ENCODE data around the gene SIGLEC7.

The SIGLEC7 gene

DNA sequence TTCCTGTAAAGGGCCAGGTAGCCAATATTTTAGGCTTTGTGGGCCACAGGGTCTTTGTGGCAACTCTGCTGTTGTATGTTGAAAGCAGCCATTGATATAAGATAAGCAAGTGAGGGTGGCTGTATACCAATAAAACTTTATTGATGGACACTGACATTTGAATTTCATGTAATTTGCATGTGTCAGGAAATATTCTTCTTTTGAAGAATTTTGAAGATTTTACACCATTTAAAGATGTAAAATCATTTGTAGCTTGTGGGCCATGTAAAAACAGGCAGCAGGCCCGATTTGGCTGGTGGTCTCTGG is 31.5 kb upstream of the SIGLEC7 start:
- Histone ChIP-seq H3K27ac (no peak overlapping the region), H3K4me1 (ENCODE audit: low read depth, poor library complexity, severe bottlenecking) (peaks cover 8% of the 10 kb centered on the region), H3K9ac (no peak overlapping the region), H2AFZ (ENCODE audit: low read depth) (no peak overlapping the region), H4K20me1 (ENCODE audit: insufficient read depth) (no peaks in the 10 kb centered on the region), H3K4me3 (IDR thresholded peaks at IDR 0.05; ENCODE audit: insufficient read depth, low read depth, low read length) (no peak overlapping the region), H3K36me3 (ENCODE audit: insufficient read depth) (no peaks in the 10 kb centered on the region), H3K27me3 (ENCODE audit: insufficient read depth, low read depth) (peaks cover 36% of the 10 kb centered on the region), H3K4me2 (no peak overlapping the region), H3K79me2 (ENCODE audit: insufficient read depth, low read depth) (peaks cover 13% of the 10 kb centered on the region)
- TF ChIP-seq, protein P1, sequence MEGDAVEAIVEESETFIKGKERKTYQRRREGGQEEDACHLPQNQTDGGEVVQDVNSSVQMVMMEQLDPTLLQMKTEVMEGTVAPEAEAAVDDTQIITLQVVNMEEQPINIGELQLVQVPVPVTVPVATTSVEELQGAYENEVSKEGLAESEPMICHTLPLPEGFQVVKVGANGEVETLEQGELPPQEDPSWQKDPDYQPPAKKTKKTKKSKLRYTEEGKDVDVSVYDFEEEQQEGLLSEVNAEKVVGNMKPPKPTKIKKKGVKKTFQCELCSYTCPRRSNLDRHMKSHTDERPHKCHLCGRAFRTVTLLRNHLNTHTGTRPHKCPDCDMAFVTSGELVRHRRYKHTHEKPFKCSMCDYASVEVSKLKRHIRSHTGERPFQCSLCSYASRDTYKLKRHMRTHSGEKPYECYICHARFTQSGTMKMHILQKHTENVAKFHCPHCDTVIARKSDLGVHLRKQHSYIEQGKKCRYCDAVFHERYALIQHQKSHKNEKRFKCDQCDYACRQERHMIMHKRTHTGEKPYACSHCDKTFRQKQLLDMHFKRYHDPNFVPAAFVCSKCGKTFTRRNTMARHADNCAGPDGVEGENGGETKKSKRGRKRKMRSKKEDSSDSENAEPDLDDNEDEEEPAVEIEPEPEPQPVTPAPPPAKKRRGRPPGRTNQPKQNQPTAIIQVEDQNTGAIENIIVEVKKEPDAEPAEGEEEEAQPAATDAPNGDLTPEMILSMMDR (conservative IDR thresholded peaks at IDR 0.05; ENCODE audit: low read depth, low read length), result no peak

DNA sequence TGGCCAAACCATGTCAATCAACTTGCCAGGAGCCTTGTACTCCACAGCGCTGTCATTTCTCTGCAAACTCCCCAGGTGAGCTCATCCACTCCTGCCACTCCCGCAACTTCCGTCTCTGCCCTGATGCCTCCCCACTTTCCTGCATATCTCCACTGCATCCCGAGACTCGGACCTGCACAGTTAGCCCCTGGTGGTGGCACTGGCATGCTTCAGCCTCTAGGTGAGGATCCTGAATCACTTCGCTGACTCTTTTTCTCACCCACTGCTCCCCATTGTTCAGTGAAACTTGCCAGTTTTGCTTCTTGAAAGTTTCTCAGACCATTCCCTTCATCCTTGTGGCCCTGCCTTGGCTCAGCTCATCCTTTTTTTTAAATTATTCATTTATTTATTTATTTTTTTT is 30.5 kb upstream of the SIGLEC7 start:
- H3K79me2 ChIP-seq (ENCODE audit: insufficient read depth, low read depth), result peaks cover 13% of the 10 kb centered on the region
- H3K36me3 ChIP-seq (ENCODE audit: insufficient read depth), result no peaks in the 10 kb centered on the region
- H3K27me3 ChIP-seq (ENCODE audit: insufficient read depth, low read depth), result peaks cover 45% of the 10 kb centered on the region
- no peaks in the 10 kb centered on the region for H4K20me1 ChIP-seq (ENCODE audit: insufficient read depth)
- H3K4me1 ChIP-seq (ENCODE audit: low read depth, poor library complexity, severe bottlenecking), result peaks cover 8% of the 10 kb centered on the region
- H3K4me2 ChIP-seq, result no peak overlapping the region
- no peak overlapping the region for H3K9ac ChIP-seq
- H2AFZ ChIP-seq (ENCODE audit: low read depth), result no peak overlapping the region
- no peak overlapping the region for H3K4me3 ChIP-seq (IDR thresholded peaks at IDR 0.05; ENCODE audit: insufficient read depth, low read depth, low read length)
- TF ChIP-seq, protein P1 (conservative IDR thresholded peaks at IDR 0.05; ENCODE audit: low read depth, low read length), result no peak
- no peak overlapping the region for H3K27ac ChIP-seq

DNA sequence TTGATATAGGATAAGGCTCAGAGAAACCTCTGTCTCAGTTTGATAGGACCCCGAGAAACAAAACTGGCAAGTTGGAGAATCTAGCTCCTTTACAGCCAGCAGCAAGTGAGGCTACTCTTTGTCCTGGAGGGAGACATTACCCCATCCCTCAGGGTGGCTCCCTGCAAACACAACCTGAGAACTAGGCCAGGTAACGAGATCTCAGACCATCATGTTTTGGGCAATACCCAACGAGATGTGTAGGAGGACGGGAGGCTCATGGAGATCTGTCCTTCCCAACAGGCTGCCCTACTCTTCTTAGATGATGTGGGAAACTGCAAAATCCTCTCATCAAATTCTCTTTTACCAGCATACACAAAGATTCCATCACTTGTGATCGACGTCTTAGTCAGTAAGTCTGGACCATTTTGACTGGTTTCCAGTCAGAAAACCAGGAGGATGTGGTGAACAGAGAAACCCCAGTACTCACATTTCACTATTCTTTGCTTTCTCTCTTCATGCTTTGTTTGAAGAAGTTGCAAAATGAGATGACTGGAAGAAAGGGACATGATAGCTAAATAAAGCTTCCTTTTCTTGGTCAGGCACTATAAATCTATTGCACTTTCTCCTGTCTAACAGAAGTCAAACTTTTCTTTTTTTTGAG is 27.9 kb upstream of the SIGLEC7 start:
- Histone ChIP-seq H3K4me2 (no peak overlapping the region), H2AFZ (ENCODE audit: low read depth) (no peak overlapping the region), H4K20me1 (ENCODE audit: insufficient read depth) (no peaks in the 10 kb centered on the region), H3K27ac (no peak overlapping the region), H3K79me2 (ENCODE audit: insufficient read depth, low read depth) (no peaks in the 10 kb centered on the region), H3K27me3 (ENCODE audit: insufficient read depth, low read depth) (peaks cover 72% of the 10 kb centered on the region), H3K36me3 (ENCODE audit: insufficient read depth) (no peaks in the 10 kb centered on the region), H3K4me1 (ENCODE audit: low read depth, poor library complexity, severe bottlenecking) (no peaks in the 10 kb centered on the region), H3K9ac (no peak overlapping the region), H3K4me3 (IDR thresholded peaks at IDR 0.05; ENCODE audit: insufficient read depth, low read depth, low read length) (no peak overlapping the region)
- TF ChIP-seq, protein P1 (conservative IDR thresholded peaks at IDR 0.05; ENCODE audit: low read depth, low read length), result no peak

DNA sequence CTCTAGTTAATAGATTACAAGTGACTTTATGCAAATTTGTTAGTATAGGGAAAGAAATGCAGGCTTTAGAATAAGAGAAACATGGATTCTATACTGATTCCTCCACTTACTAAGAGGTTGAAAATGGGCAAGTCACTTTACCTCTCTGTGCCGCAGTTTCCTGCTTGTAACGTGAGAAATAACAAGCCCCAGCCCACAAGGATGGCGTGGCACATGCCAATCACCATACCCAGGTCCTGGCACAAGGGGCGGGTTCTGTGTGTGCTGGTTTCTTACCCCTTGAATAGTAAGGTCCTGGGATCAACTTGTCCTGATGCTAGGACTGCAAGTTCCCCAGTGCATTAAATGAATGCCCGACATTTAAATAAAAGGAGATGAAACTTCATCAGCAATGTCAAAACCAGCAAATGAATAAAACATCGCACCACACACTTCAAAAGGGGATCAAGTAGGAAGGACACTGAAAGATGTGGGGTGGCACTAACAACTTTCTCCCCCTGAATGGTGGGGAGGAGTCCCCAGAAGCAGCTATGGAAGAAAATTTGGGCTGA is 25.3 kb upstream of the SIGLEC7 start:
- Histone ChIP-seq H3K27ac (no peak overlapping the region), H3K4me3 (IDR thresholded peaks at IDR 0.05; ENCODE audit: insufficient read depth, low read depth, low read length) (no peak overlapping the region), H3K4me2 (no peak overlapping the region), H4K20me1 (ENCODE audit: insufficient read depth) (no peaks in the 10 kb centered on the region), H2AFZ (ENCODE audit: low read depth) (no peak overlapping the region), H3K9ac (no peak overlapping the region), H3K27me3 (ENCODE audit: insufficient read depth, low read depth) (peaks cover 73% of the 10 kb centered on the region), H3K36me3 (ENCODE audit: insufficient read depth) (no peaks in the 10 kb centered on the region), H3K79me2 (ENCODE audit: insufficient read depth, low read depth) (no peaks in the 10 kb centered on the region), H3K4me1 (ENCODE audit: low read depth, poor library complexity, severe bottlenecking) (no peaks in the 10 kb centered on the region)
- TF ChIP-seq, protein P1 (conservative IDR thresholded peaks at IDR 0.05; ENCODE audit: low read depth, low read length), result no peak

Data from KMS-11 (cell line).